ENCODE measurements around the gene SELENOK.

Gene SELENOK

GRCh38 chr3:53842436-53843194 lies 49.0 kb downstream of the SELENOK start:
- DNase-seq (ENCODE audit: low read depth in 2 of 2), result no peak

DNA sequence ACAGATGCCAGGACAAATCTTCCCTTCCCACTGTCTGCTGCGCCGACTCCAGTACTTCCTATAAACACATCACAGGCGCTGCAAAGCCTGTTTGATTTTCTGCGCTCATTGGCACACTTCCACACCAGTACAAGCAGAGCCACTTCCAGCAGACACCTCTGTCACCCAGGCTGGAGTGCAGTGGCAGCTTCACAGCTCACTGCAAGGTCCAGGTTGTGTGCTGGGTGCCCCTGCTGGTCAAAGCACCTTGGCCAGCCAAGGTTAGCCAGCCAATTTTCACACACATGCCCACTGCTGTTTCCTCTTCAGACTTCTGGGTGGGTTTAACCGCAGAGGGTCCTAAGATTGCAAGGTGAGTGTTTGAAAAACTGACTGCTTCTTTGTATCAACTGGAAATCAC lies 50.4 kb downstream of the SELENOK start:
- DNase-seq (ENCODE audit: low read depth in 2 of 2), result no peak

DNA sequence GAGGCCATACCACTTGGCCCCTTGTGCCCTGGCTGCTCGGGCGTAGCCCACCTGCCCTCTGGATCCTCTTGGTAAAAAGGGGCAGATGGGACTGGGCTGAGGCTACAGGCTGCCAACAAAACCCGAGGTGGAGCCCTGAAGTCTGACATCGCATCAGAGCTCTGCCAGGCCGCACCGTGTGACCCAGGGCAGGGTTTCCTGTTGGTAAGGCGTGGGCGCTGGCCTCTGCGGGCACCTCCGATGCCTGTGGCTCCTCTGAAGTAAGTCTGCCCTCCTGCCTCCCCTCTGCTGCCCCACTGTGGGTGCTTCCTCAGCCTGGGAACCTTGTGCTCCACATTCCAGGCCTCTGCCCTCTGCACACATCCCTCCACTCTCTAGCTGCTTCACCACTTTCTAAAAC lies 54.3 kb downstream of the SELENOK start:
- no peak for DNase-seq (ENCODE audit: low read depth in 2 of 2)

DNA sequence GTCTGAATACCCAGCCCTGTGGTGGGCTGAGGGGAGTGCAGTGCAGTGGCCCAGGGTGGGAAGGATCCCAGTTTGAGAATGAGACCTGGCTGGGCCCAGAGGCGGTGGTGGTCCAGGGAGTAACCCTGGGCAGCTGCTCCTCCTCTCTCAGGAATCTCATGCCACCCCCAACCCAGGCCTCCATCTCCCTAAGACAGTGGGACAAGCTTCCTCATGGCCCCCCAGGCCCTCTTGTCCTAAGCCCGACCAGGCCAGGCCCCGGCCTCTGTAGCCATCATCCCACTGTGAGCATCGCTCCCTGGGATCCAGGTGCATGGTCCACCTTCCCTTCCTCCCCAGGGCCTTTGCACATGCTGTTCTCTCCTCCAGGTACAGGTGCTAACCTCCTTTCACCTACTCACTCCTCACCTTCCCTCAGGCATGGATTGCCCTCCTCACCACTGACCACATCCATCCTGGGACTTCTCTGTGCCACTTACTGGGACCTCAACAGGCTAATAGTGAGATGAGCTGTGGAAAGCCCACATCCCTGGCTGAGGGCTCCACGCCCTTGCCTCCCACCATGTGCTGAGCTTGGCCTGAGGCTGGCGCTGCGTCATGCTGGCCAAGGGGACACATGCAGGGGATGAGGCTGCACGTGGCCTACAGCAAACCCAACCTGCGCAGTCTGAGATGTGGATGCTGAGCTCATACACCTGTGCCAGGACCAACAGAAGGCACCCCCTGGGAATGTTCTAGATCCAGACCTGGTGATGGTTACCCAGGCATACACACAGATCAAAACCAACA lies 55.4 kb downstream of the SELENOK start:
- no peak for DNase-seq (ENCODE audit: low read depth in 2 of 2)

DNA sequence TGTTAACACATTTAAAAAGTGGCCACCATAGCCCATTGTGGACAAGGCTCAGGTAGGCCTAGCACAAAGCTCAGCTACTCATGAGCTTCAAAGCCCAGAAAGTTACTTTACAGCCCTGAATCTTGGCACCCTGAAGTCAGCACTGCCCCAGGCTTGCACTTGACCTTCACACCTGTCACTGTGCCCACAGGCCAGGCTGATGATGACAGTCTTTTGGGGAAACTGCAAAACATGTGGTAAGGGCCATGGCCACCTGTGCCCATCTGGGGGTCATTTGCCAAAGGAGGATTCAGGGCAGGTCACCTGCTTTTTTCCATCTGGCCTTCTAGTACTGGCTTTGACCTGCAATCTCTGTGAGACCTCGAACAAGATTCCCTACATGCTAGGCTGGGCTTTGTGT lies 56.4 kb downstream of the SELENOK start:
- DNase-seq (ENCODE audit: low read depth in 2 of 2), result no peak

DNA sequence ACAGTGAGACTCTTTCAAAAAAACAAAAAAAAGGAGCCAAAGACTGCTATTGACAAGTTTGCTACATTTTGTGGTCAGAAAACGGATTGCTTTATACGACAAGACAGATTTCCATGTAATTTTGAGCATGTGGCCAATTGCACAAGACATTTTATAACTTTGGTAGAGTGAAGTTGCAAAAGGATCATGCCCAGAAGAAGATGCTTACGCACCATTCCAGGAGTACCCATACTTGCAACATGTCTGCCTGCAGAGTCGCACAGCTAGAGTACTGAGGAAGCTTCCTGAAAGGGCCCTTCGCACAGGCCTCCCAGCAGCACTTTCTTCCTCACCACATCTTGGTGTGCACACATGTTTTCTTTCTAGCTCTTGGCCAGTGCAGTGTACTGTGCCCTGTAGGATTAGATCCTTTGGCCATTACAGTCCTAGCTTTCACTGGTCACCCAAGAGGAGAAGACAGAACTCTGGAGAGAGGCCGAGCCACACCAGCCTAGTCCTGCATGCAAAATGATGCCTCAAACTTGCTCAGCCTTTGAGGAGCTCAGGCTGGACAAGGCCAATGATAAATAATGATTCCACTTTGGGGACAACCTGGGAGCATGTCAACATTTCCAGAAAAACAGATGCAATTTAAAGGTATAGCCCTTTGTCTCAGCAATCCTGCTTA lies 57.1 kb downstream of the SELENOK start:
- DNase-seq (ENCODE audit: low read depth in 2 of 2), result no peak

Measured in stimulated activated CD4-positive, alpha-beta T cell treated with anti-CD3 and anti-CD28 coated beads, Interleukin-1b, Interleukin-23, amount 100 ng/mL, for 1 hour (primary cell).